Dermis lymphatic vessel endothelial cell (primary cell): ENCODE results near the gene PDE4DIP. TPM values are rescaled to one million over a fixed set of nuclear protein-coding genes. Genes with fewer than 3 reads are reported as not detected.

Experiments used
- total RNA-seq: library from RNA; depleted of rRNA; stranded (reverse); fragments of >200 nt; gene quantifications from 2 replicates; pipeline ENCODE4 v1.2.1, GENCODE V29; 2014

The PDE4DIP gene
- 4.2 and 7.3 TPM in 2 replicates for total RNA-seq

GRCh38 chr1:148844220-148844619 is at the start of gene PDE4DIP:
PDE4DIP (plus strand) TSS chr1:148844428; CDS start chr1:148844775, 347 bp downstream.

Other genes starting within 250 kb of the PDE4DIP start
- gene NBPF14, start 248.4 kb upstream of the PDE4DIP start, total RNA-seq, result 3.1 and 7.6 TPM in 2 replicates
- gene NUDT4B, start 95.7 kb upstream of the PDE4DIP start, total RNA-seq, result 8.2 and 15.7 TPM in 2 replicates